Loucy (cell line): ENCODE measurements around the gene PDGFD.
"Not testable (repeated sequence)": the region's sequence is repeated elsewhere in the genome, so short reads cannot be mapped to it uniquely, and the experiment has no call there.

ENCODE experiments used
- H2AFZ ChIP-seq: fragments of 200-600 bp; sonication (generic); 2 replicates; pipeline ENCODE4 v1.6.0; 2016; ENCODE audit warnings: antibody characterized with exemption, mild to moderate bottlenecking, low read length, moderate library complexity
- H3F3A ChIP-seq: fragments of 200-600 bp; 2 replicates; pipeline ENCODE4 v1.6.0; 2016; ENCODE audit warnings: antibody characterized with exemption, low read depth, mild to moderate bottlenecking
- H3K27me3 ChIP-seq: fragments of 200-600 bp; sonication (generic); 2 replicates; pipeline ENCODE4 v1.6.1; 2014; ENCODE audit warnings: low read length, mild to moderate bottlenecking; ENCODE audit not compliant: insufficient read depth, poor library complexity, severe bottlenecking
- H3K36me3 ChIP-seq: fragments of 200-600 bp; sonication (generic); 2 replicates; pipeline ENCODE4 v1.6.1; 2016; ENCODE audit warnings: low read length; ENCODE audit not compliant: insufficient read depth
- H3K4me1 ChIP-seq: fragments of 200-600 bp; sonication (generic); 2 replicates; pipeline ENCODE4 v1.5.1; 2014; ENCODE audit warnings: low read length, mild to moderate bottlenecking; ENCODE audit not compliant: insufficient read depth, poor library complexity, severe bottlenecking
- H3K4me2 ChIP-seq: fragments of 200-600 bp; sonication (generic); 2 replicates; pipeline ENCODE4 v1.6.0; 2014; ENCODE audit warnings: antibody characterized with exemption, low read length, low read depth, mild to moderate bottlenecking; ENCODE audit not compliant: poor library complexity, severe bottlenecking
- H3K4me3 ChIP-seq: fragments of 200-600 bp; sonication (generic); 2 replicates; pipeline ENCODE4 v1.5.1; 2014; ENCODE audit warnings: low read length, mild to moderate bottlenecking, mixed read lengths; ENCODE audit not compliant: poor library complexity, severe bottlenecking
- H3K79me2 ChIP-seq: fragments of 200-600 bp; sonication (generic); 2 replicates; pipeline ENCODE4 v1.6.1; 2014; ENCODE audit warnings: low read length; ENCODE audit not compliant: insufficient read depth
- H3K9ac ChIP-seq: fragments of 200-600 bp; sonication (generic); 2 replicates; pipeline ENCODE4 v1.6.0; 2014; ENCODE audit warnings: mild to moderate bottlenecking, low read depth, low read length, moderate library complexity; ENCODE audit not compliant: poor library complexity, severe bottlenecking
- H3K9me2 ChIP-seq: fragments of 200-600 bp; sonication (generic); replicated peaks from 2 replicates; pipeline ENCODE4 v1.6.1; 2016; ENCODE audit warnings: low read depth, low read length, mixed read lengths
- H3K9me3 ChIP-seq: fragments of 200-600 bp; sonication (generic); 2 replicates; pipeline ENCODE4 v1.6.1; 2014; ENCODE audit warnings: mild to moderate bottlenecking, antibody characterized with exemption, low read length, low read depth; ENCODE audit not compliant: insufficient read depth
- H4K20me1 ChIP-seq: fragments of 200-600 bp; sonication (generic); 2 replicates; pipeline ENCODE4 v1.6.0; 2014; ENCODE audit warnings: antibody characterized with exemption, low read length, mild to moderate bottlenecking; ENCODE audit not compliant: insufficient read depth, poor library complexity, severe bottlenecking
- CTCF ChIP-seq: fragments of 200-600 bp; sonication (generic); conservative IDR thresholded peaks from 2 replicates; pipeline ENCODE4 v1.5.1; 2014; ENCODE audit warnings: mild to moderate bottlenecking, antibody characterized with exemption, low read length
- EZH2phosphoT487 ChIP-seq: fragments of 200-600 bp; IDR thresholded peaks from 2 replicates; pipeline ENCODE4 v1.6.1; 2018; ENCODE audit warnings: antibody characterized with exemption, mild to moderate bottlenecking, moderate library complexity, borderline replicate concordance

PDGFD gene

GRCh38 chr11:104053743-104054478 is 110.0 kb downstream of the PDGFD start:
- no peaks in the 10 kb centered on the region for H3K79me2 ChIP-seq
- no peaks in the 10 kb centered on the region for H3F3A ChIP-seq
- H3K4me2 ChIP-seq: no peak overlapping the region
- H3K27me3 ChIP-seq: no peaks in the 10 kb centered on the region
- peaks cover 5% of the 10 kb centered on the region for H3K4me1 ChIP-seq
- H3K9ac ChIP-seq: no peak overlapping the region
- H3K36me3 ChIP-seq: no peaks in the 10 kb centered on the region
- no peak overlapping the region for H3K4me3 ChIP-seq
- no peaks in the 10 kb centered on the region for H3K9me2 ChIP-seq
- H3K9me3 ChIP-seq: no peaks in the 10 kb centered on the region
- no peaks in the 10 kb centered on the region for H4K20me1 ChIP-seq
- H2AFZ ChIP-seq: no peak overlapping the region
- TF ChIP-seq EZH2phosphoT487 (no peak), CTCF (no peak)

GRCh38 chr11:104051778-104052177 is 112.2 kb downstream of the PDGFD start:
- Histone ChIP-seq H3K4me1 (peaks cover 5% of the 10 kb centered on the region), H2AFZ (no peak overlapping the region)
- no peak for TF ChIP-seq CTCF
- no peak for TF ChIP-seq EZH2phosphoT487

GRCh38 chr11:104049116-104049515 is 114.8 kb downstream of the PDGFD start:
- TF ChIP-seq CTCF: no peak
- TF ChIP-seq EZH2phosphoT487: no peak
- no peaks in the 10 kb centered on the region for H3K9me3 ChIP-seq
- H3K79me2 ChIP-seq: no peaks in the 10 kb centered on the region
- no peaks in the 10 kb centered on the region for H3K9me2 ChIP-seq
- no peaks in the 10 kb centered on the region for H3K27me3 ChIP-seq
- no peak overlapping the region for H3K9ac ChIP-seq
- H3K4me1 ChIP-seq: peaks cover 5% of the 10 kb centered on the region
- H3F3A ChIP-seq: no peaks in the 10 kb centered on the region
- H4K20me1 ChIP-seq: no peaks in the 10 kb centered on the region
- H2AFZ ChIP-seq: no peak overlapping the region
- no peak overlapping the region for H3K4me2 ChIP-seq
- no peak overlapping the region for H3K4me3 ChIP-seq
- no peaks in the 10 kb centered on the region for H3K36me3 ChIP-seq

More at GRCh38 chr11:104051778-104052177, 112.2 kb downstream of the PDGFD start:
- Histone ChIP-seq H3K79me2 (no peaks in the 10 kb centered on the region), H3K4me2 (no peak overlapping the region), H3F3A (no peaks in the 10 kb centered on the region), H3K9ac (no peak overlapping the region), H3K9me3 (no peaks in the 10 kb centered on the region), H4K20me1 (no peaks in the 10 kb centered on the region), H3K9me2 (no peaks in the 10 kb centered on the region), H3K36me3 (no peaks in the 10 kb centered on the region), H3K4me3 (no peak overlapping the region), H3K27me3 (no peaks in the 10 kb centered on the region)

- H3K9ac ChIP-seq, H3K79me2 ChIP-seq, H3K36me3 ChIP-seq, H2AFZ ChIP-seq, H3K4me3 ChIP-seq, H3F3A ChIP-seq, H3K9me3 ChIP-seq, H3K27me3 ChIP-seq, H4K20me1 ChIP-seq, H3K4me1 ChIP-seq, H3K4me2 ChIP-seq, H3K9me2 ChIP-seq: not testable (repeated sequence)
Measured at GRCh38 chr11:104046858-104047257, 117.1 kb downstream of the PDGFD start.
